Measurements from ENCODE around the gene ZNF837.

ZNF837 gene

GRCh38 chr19:58380662-58381459, at the start of gene ZNF837:
Gene ZNF837 (minus strand): TSS chr19:58381030. CDS start chr19:58369332, 11,698 bp downstream.
- peak; percentile 100 for DNase-seq

- DNase-seq = no peak
These were observed 48.9 kb upstream of the ZNF837 start for GRCh38 chr19:58429745-58430144.

- no peak for DNase-seq
These were observed 47.8 kb upstream of the ZNF837 start for GRCh38 chr19:58428617-58429016.

- no peak for DNase-seq
These were observed 36.2 kb upstream of the ZNF837 start for GRCh38 chr19:58417071-58417470.

- no peak for DNase-seq
These were observed 35.8 kb upstream of the ZNF837 start for GRCh38 chr19:58416604-58417003.

- peak; percentile 41 for DNase-seq
These were observed 28.4 kb upstream of the ZNF837 start for GRCh38 chr19:58409010-58409790.

GRCh38 chr19:58408152-58409009, 27.6 kb upstream of the ZNF837 start, which contains the start of gene ZNF584:
Gene ZNF584 (plus strand): TSS chr19:58408649. CDS start chr19:58409148, 499 bp downstream.
- DNase-seq = peak; percentile 99

GRCh38 chr19:58407658-58408151, 26.9 kb upstream of the ZNF837 start:
- peak; percentile 63 for DNase-seq

- DNase-seq = peak; percentile 63
These were observed 26.2 kb upstream of the ZNF837 start for GRCh38 chr19:58406818-58407657.

- DNase-seq = peak; percentile 61
These were observed 23.2 kb upstream of the ZNF837 start for GRCh38 chr19:58403920-58404478.

GRCh38 chr19:58401840-58402421, 21.1 kb upstream of the ZNF837 start:
- no peak for DNase-seq

GRCh38 chr19:58400916-58401839, 20.3 kb upstream of the ZNF837 start:
- peak; percentile 100 for DNase-seq

- DNase-seq = no peak
These were observed 19.6 kb upstream of the ZNF837 start for GRCh38 chr19:58400316-58400915.

- DNase-seq = no peak
These were observed 19.1 kb upstream of the ZNF837 start for GRCh38 chr19:58399903-58400302.

- no peak for DNase-seq
These were observed 17.7 kb upstream of the ZNF837 start for GRCh38 chr19:58398545-58398944.

GRCh38 chr19:58398087-58398486, 17.3 kb upstream of the ZNF837 start:
- no peak for DNase-seq

GRCh38 chr19:58397533-58398037, 16.8 kb upstream of the ZNF837 start:
- DNase-seq = no peak

GRCh38 chr19:58396691-58397532, 16.1 kb upstream of the ZNF837 start:
- no peak for DNase-seq

All from OCI-M1 (cell line).